SHP77 (cell line): ENCODE measurements around the gene NEMP1.
"Not testable (repeated sequence)": the region's sequence is repeated elsewhere in the genome, so short reads cannot be mapped to it uniquely, and the experiment has no call there.

ENCODE experiments used
- DNase-seq, 2 experiments: peaks; one replicate each; lab custom pipeline; 2025; lab: John Stamatoyannopoulos, UW

Gene NEMP1, protein sequence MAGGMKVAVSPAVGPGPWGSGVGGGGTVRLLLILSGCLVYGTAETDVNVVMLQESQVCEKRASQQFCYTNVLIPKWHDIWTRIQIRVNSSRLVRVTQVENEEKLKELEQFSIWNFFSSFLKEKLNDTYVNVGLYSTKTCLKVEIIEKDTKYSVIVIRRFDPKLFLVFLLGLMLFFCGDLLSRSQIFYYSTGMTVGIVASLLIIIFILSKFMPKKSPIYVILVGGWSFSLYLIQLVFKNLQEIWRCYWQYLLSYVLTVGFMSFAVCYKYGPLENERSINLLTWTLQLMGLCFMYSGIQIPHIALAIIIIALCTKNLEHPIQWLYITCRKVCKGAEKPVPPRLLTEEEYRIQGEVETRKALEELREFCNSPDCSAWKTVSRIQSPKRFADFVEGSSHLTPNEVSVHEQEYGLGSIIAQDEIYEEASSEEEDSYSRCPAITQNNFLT

GRCh38 chr12:57078519-57079404 is at the start of gene NEMP1:
Gene NEMP1, minus strand, starts transcription at chr12:57078791. Its CDS starts 46 bp downstream, at chr12:57078745.
- DNase-seq: peak; percentile 99

- peak; percentile 62 to 74 for DNase-seq
Measured at GRCh38 chr12:57127726-57128518, 49.3 kb upstream of the NEMP1 start, which contains the start of gene LRP1. Gene LRP1, plus strand, starts transcription at chr12:57128483. Its CDS starts 482 bp downstream, at chr12:57128965.

- DNase-seq: peak; percentile 35 to 50
Measured at GRCh38 chr12:57127101-57127725, 48.6 kb upstream of the NEMP1 start.

- DNase-seq: no peak
Measured at GRCh38 chr12:57126561-57126960, 48.0 kb upstream of the NEMP1 start.

- DNase-seq: no peak
Measured at GRCh38 chr12:57126061-57126460, 47.5 kb upstream of the NEMP1 start.

GRCh38 chr12:57124261-57124877 is 45.8 kb upstream of the NEMP1 start:
- DNase-seq: peak; percentile 55 to 58

- DNase-seq: no peak
Measured at GRCh38 chr12:57123813-57124212, 45.2 kb upstream of the NEMP1 start.

DNA sequence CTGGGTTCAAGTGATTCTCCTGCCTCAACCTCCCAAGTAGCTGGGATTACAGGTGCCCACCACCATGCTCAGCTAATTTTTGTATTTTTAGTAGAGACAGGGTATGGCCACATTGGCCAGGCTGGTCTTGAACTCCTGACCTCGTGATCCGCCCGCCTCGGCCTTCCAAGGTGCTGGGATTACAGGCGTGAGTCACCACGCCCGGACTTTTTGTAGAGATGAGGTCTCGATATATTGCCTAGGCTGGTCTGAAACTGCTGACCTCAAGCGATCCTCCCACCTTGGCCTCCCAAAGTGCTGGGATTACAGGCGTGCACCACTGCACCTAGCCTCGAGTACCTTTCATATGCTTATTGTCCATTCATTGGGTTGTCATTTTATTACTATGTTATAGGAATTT is 42.1 kb upstream of the NEMP1 start:
- not testable (repeated sequence) for DNase-seq

- no peak for DNase-seq
Measured at GRCh38 chr12:57119294-57120085, 40.9 kb upstream of the NEMP1 start.

GRCh38 chr12:57118711-57119271 is 40.2 kb upstream of the NEMP1 start:
- no peak for DNase-seq

- no peak for DNase-seq
Measured at GRCh38 chr12:57116580-57117281, 38.1 kb upstream of the NEMP1 start.

- peak; percentile 78 to 81 for DNase-seq
Measured at GRCh38 chr12:57112492-57113294, 34.1 kb upstream of the NEMP1 start.

DNA sequence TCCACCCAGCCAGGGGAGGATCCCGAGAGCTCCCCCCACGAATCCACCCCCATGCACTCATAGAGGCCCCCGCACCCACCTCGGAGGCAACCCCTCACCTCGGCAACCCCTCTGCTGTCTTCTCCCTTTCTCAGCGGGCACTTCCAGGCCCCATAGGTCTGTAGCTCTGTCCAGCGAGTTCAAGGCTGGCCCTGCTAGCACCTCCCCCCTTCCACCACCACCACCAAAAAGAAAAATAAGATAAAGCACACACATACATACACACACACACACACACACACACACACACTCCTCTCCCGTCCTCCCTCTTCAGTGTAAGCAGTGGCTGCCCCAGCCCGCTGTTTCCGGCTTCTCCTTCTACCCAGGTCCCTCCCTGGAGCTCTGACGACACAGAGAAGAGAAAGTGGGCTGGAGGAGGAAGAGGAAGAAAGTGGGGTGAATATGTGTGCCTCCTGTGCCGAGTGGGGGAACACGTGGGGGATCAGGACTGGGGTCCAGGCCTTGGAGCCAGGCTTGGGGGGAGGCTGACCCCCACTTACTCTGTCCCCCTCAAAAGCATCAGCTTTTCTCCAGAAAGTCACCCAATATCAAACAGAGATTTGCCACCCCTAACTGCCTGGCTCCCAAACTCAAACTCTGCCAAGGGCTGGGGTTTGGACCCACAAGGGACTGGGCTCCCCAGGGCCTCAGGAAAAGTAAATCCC is 32.6 kb upstream of the NEMP1 start, which contains the start of gene STAT6:
Gene STAT6 (minus strand): TSS at position 332 of the 704 bp plus-strand sequence. CDS start 3,084 bp downstream, outside the sequence.
- no peak for DNase-seq

- DNase-seq: no peak
Measured at GRCh38 chr12:57110104-57111030, 31.8 kb upstream of the NEMP1 start.

GRCh38 chr12:57109207-57110103 is 30.9 kb upstream of the NEMP1 start:
- no peak for DNase-seq
